ENCODE results near the gene CUL7. TPM values are rescaled to one million over a fixed set of nuclear protein-coding genes. Genes with fewer than 3 reads are reported as not detected.
A peak's percentile ranks its signal among the peaks of the same experiment; 100 is the strongest.

Gene CUL7
- total RNA-seq, 1 experiment from 2014 or later = 23.5 TPM

DNA sequence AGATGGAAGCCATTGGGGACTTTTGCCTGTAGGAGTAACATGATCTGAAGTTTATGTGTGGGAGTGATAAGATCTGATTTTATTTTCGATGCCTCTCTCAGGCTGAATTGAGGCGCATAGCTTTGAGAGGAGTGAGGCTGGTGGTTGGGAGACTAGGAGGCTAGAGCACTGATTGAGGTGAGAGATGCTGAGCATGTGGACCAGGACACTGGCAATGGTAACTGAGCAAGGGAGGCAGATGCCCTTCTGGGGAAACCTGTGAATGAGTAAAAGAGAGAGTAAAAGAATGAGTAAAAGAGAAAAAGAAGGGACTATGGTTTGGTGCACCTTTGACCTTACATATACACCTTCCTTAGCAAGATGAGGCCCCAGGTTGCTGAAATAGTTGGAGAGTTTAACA is 29.2 kb downstream of the CUL7 start:
- Mint-ChIP-seq H3K27me3 (ENCODE audit: low read depth) (no peaks in the 10 kb centered on the region), H3K4me3 (no peak overlapping the region), H3K4me1 (peaks cover 4 to 12% of the 10 kb centered on the region in 2 experiments; a peak in 3 of 4 replicates), H3K9me3 (no peaks in the 10 kb centered on the region), H3K36me3 (ENCODE audit: insufficient read depth in 1 of 3, low read depth in 3 of 3) (peaks cover 40 to 66% (median 54%) of the 10 kb centered on the region in 3 experiments; a peak in 6 of 7 replicates), H3K27ac (peak overlapping the region in 2 of 3 experiments; percentile 4 to 42; a peak in 2 of 7 replicates)
- Histone ChIP-seq H2AFZ (ENCODE audit: low read length) (no peak overlapping the region), H2BK20ac (ENCODE audit: low read depth, low read length, poor library complexity, severe bottlenecking) (no peak overlapping the region), H3K79me1 (ENCODE audit: insufficient read depth, low read depth, low read length, poor library complexity, severe bottlenecking) (peaks cover 7% of the 10 kb centered on the region), H3K79me2 (ENCODE audit: insufficient read depth, low read length) (0 out of 2 replicates have a peak, but pooled peaks cover 2% of the 10 kb centered on the region), H3K9me3 (ENCODE audit: control insufficient read depth, low read depth, low read length) (no peaks in the 10 kb centered on the region), H3K9ac (ENCODE audit: extremely low read depth, insufficient read length, low read length) (no peak overlapping the region), H4K8ac (replicated peaks; ENCODE audit: insufficient read length, low read depth, low read length) (no peak overlapping the region), H3K56ac (ENCODE audit: insufficient read length, low read depth, low read length) (no peak overlapping the region), H3K14ac (ENCODE audit: insufficient read depth, low read length) (no peak overlapping the region), H3K4ac (ENCODE audit: low read depth, low read length) (no peak overlapping the region), H3K27ac (ENCODE audit: insufficient read length, low read depth, low read length) (no peak overlapping the region), H2BK5ac (ENCODE audit: insufficient read length, low read length) (no peak overlapping the region), H2BK15ac (ENCODE audit: low read depth, low read length) (no peak overlapping the region), H2BK120ac (ENCODE audit: low read depth, low read length, poor library complexity, severe bottlenecking) (no peak overlapping the region), H4K5ac (ENCODE audit: insufficient read length, low read depth, low read length) (no peak overlapping the region), H3K4me1 (ENCODE audit: insufficient read depth, low read length) (no peaks in the 10 kb centered on the region), H2BK12ac (ENCODE audit: insufficient read length, low read depth, low read length) (no peak overlapping the region), H3K23ac (ENCODE audit: insufficient read length, low read depth, low read length) (no peak overlapping the region), H4K91ac (ENCODE audit: insufficient read length, low read depth, low read length) (no peak overlapping the region), H2AK5ac (ENCODE audit: insufficient read length, low read length) (no peak overlapping the region), H3K18ac (ENCODE audit: insufficient read length, low read depth, low read length) (no peak overlapping the region), H4K20me1 (ENCODE audit: control insufficient read depth, insufficient read depth, insufficient read length) (no peaks in the 10 kb centered on the region), H3K27me3 (ENCODE audit: insufficient read depth, low read length) (no peaks in the 10 kb centered on the region), H3K23me2 (ENCODE audit: insufficient read length, low read depth, low read length, poor library complexity, severe bottlenecking) (peaks cover 7% of the 10 kb centered on the region), H3T11ph (ENCODE audit: low read length) (no peak overlapping the region), H3K4me2 (ENCODE audit: insufficient read depth, insufficient read length, low read length) (no peak overlapping the region)
- TF ChIP-seq CTCF (conservative IDR thresholded peaks at IDR 0.05) = no peak
- no CpG with 5 or more reads among the region's 2 CpGs for WGBS (ENCODE audit: extremely low coverage, insufficient read length, low lambda C conversion rate)
- no peak for DNase-seq

Measured in H9 (cell line).